Gastrocnemius medialis (tissue), 4 donors: ENCODE measurements around the gene PROM1.

Experiments
- CTCF ChIP-seq, 5 experiments: fragments of 450-650 bp in 3 of 5; fragments of 200-600 bp in 2 of 5; sonication (generic) in 2 of 5; IDR thresholded peaks in 4 of 5; conservative IDR thresholded peaks in 1 of 5; 1 replicate in 4 of 5; 2 replicates in 1 of 5; pipeline ENCODE4 v1.5.1; 2016 to 2019; ENCODE audit warnings: antibody characterized with exemption in 5 of 5, mild to moderate bottlenecking in 3 of 5, moderate library complexity in 3 of 5
- POLR2A ChIP-seq, 2 donors: fragments of 450-650 bp; IDR thresholded peaks; one replicate each; pipeline ENCODE4 v1.6.1; 2017; ENCODE audit warnings: antibody characterized with exemption in 2 of 2, mild to moderate bottlenecking in 2 of 2, moderate library complexity in 2 of 2

- no peak for TF ChIP-seq CTCF (IDR thresholded peaks at IDR 0.05 in 4 of 5, conservative IDR thresholded peaks at IDR 0.05 in 1 of 5)
- TF ChIP-seq POLR2A (IDR thresholded peaks at IDR 0.05) = no peak
These were observed 44.7 kb downstream of the PROM1 start for GRCh38 chr4:16039139-16039538.
